Liver (tissue), 9 donors: ENCODE results near the gene ABHD17A. TPM values are rescaled to one million over a fixed set of nuclear protein-coding genes. Genes with fewer than 3 reads are reported as not detected.

ENCODE experiments used
- DNase-seq: peaks from one replicate; pipeline ENCODE4 v3.0.0-alpha.2; 2017; ENCODE audit warnings: low spot score
- H3K27ac ChIP-seq, 2 donors: one replicate each; pipeline ENCODE4 v1.7.0; 2013; ENCODE audit warnings: inconsistent platforms in 2 of 2, low read length in 2 of 2, control low read depth in 1 of 2, low read depth in 1 of 2, mild to moderate bottlenecking in 1 of 2
- H3K27me3 ChIP-seq, 4 donors: one replicate each; pipeline versions ENCODE4 v1.6.1 to v1.7.0; 2013; ENCODE audit warnings: low read length in 3 of 4, inconsistent platforms in 1 of 4, mild to moderate bottlenecking in 1 of 4, moderate library complexity in 1 of 4; ENCODE audit not compliant: control insufficient read depth in 4 of 4, insufficient read depth in 4 of 4
- H3K36me3 ChIP-seq, 4 donors: one replicate each; pipeline versions ENCODE4 v1.6.1 to v1.7.0; 2013; ENCODE audit warnings: low read length in 3 of 4, mild to moderate bottlenecking in 3 of 4, low read depth in 1 of 4, moderate library complexity in 1 of 4; ENCODE audit not compliant: control insufficient read depth in 4 of 4, insufficient read depth in 3 of 4
- H3K4me1 ChIP-seq, 4 donors: one replicate each; pipeline versions ENCODE4 v1.6.1 to v1.7.0; 2013; ENCODE audit warnings: low read length in 3 of 4, mild to moderate bottlenecking in 3 of 4, moderate library complexity in 1 of 4; ENCODE audit not compliant: control insufficient read depth in 4 of 4, insufficient read depth in 4 of 4
- H3K4me3 ChIP-seq, 3 donors: one replicate each; pipeline versions ENCODE4 v1.6.1 to v1.7.0; 2013; ENCODE audit warnings: low read length in 3 of 3, control low read depth in 1 of 3, low read depth in 1 of 3, mild to moderate bottlenecking in 1 of 3
- H3K9ac ChIP-seq, 2 donors: one replicate each; pipeline ENCODE4 v1.7.0; 2013; ENCODE audit warnings: low read length in 2 of 2, mild to moderate bottlenecking in 2 of 2, moderate library complexity in 2 of 2, control low read depth in 1 of 2, low read depth in 1 of 2
- H3K9me3 ChIP-seq, 4 donors: one replicate each; pipeline versions ENCODE4 v1.6.1 to v1.7.0; 2013; ENCODE audit warnings: low read length in 3 of 4; ENCODE audit not compliant: control insufficient read depth in 4 of 4
- ATF3 ChIP-seq: IDR thresholded peaks from 2 replicates; pipeline ENCODE4 v1.6.1; 2016; ENCODE audit warnings: antibody characterized with exemption
- GABPA ChIP-seq, 2 donors: IDR thresholded peaks in 1 of 2; conservative IDR thresholded peaks in 1 of 2; 2 replicates each; pipeline ENCODE4 v1.6.1; 2016; ENCODE audit warnings: antibody characterized with exemption in 2 of 2, mild to moderate bottlenecking in 1 of 2, moderate library complexity in 1 of 2
- HNF4A ChIP-seq, 2 donors: conservative IDR thresholded peaks; 2 replicates each; pipeline ENCODE4 v1.6.1; 2016; ENCODE audit warnings: antibody characterized with exemption in 2 of 2, mild to moderate bottlenecking in 2 of 2
- RXRA ChIP-seq, 2 donors: IDR thresholded peaks; 2 replicates each; pipeline ENCODE4 v1.6.1; 2017 to 2018; ENCODE audit warnings: antibody characterized with exemption in 2 of 2, mild to moderate bottlenecking in 1 of 2
- SP1 ChIP-seq: IDR thresholded peaks from 2 replicates; pipeline ENCODE4 v1.6.1; 2018; ENCODE audit warnings: antibody characterized with exemption, mild to moderate bottlenecking
- TAF1 ChIP-seq: conservative IDR thresholded peaks from 2 replicates; pipeline ENCODE4 v1.6.1; 2016; ENCODE audit warnings: antibody characterized with exemption, mild to moderate bottlenecking
- WGBS: extraction: QIAGEN DNeasy Blood & Tissue Kit; methylation state at CpG from one replicate; pipeline ENCODE4 v1.1.7; 2013; 5-methylcytosine and 5-hydroxymethylcytosine counted together
- polyA plus RNA-seq, 2 donors: library from polyadenylated mRNA; stranded (reverse) in 1 of 2; unstranded in 1 of 2; fragments of 200-250 nt in 1 of 2; fragments of >200 nt in 1 of 2; fragmentation: Nextera tagmentation in 1 of 2; extraction: Ambion mirVana in 1 of 2; gene quantifications; one replicate each; pipeline versions ENCODE4 v1.2.1 to v1.2.3, GENCODE V29; 2013 to 2015
- total RNA-seq, 2 donors: library from RNA; depleted of rRNA; stranded (reverse); fragments of >200 nt; gene quantifications; one replicate each; pipeline ENCODE4 v1.2.3, GENCODE V29; 2014
- TF ChIP-seq, protein P1 (sequence below): IDR thresholded peaks from 2 replicates; pipeline ENCODE4 v1.6.1; 2016; ENCODE audit warnings: antibody characterized with exemption
- TF ChIP-seq, protein P2 (sequence below): fragments of 150-350 bp; IDR thresholded peaks from 2 replicates; pipeline ENCODE4 v1.5.1; 2017; ENCODE audit warnings: improper control_type of control experiment, low read depth, low read length; ENCODE audit not compliant: missing input control
- TF ChIP-seq, protein P3 (sequence below): IDR thresholded peaks from 2 replicates; pipeline ENCODE4 v1.6.1; 2016; ENCODE audit warnings: antibody characterized with exemption, mild to moderate bottlenecking
- donor health status: healthy.
- donor health status: healthy.
- donor health status: healthy.
- donor health status: healthy.
- donor health status: healthy.

The ABHD17A gene
- total and polyA plus RNA-seq, 4 donors = 8.1 to 30.2 (median 27.0) TPM

GRCh38 chr19:1863328-1863637 is 22.0 kb downstream of the ABHD17A start, which contains the start of gene KLF16:
Gene KLF16, minus strand, starts transcription at chr19:1863579. Its CDS starts 82 bp downstream, at chr19:1863497.
- WGBS = under 1% methylated on average over 62 of the region's 63 CpGs
- TF ChIP-seq, protein P1, sequence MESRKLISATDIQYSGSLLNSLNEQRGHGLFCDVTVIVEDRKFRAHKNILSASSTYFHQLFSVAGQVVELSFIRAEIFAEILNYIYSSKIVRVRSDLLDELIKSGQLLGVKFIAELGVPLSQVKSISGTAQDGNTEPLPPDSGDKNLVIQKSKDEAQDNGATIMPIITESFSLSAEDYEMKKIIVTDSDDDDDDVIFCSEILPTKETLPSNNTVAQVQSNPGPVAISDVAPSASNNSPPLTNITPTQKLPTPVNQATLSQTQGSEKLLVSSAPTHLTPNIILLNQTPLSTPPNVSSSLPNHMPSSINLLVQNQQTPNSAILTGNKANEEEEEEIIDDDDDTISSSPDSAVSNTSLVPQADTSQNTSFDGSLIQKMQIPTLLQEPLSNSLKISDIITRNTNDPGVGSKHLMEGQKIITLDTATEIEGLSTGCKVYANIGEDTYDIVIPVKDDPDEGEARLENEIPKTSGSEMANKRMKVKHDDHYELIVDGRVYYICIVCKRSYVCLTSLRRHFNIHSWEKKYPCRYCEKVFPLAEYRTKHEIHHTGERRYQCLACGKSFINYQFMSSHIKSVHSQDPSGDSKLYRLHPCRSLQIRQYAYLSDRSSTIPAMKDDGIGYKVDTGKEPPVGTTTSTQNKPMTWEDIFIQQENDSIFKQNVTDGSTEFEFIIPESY = no peak
- TF ChIP-seq SP1 (no peak), GABPA (IDR thresholded peaks at IDR 0.05 in 1 of 2, conservative IDR thresholded peaks at IDR 0.05 in 1 of 2) (no peak), ATF3 (no peak)
- TF ChIP-seq, protein P2, sequence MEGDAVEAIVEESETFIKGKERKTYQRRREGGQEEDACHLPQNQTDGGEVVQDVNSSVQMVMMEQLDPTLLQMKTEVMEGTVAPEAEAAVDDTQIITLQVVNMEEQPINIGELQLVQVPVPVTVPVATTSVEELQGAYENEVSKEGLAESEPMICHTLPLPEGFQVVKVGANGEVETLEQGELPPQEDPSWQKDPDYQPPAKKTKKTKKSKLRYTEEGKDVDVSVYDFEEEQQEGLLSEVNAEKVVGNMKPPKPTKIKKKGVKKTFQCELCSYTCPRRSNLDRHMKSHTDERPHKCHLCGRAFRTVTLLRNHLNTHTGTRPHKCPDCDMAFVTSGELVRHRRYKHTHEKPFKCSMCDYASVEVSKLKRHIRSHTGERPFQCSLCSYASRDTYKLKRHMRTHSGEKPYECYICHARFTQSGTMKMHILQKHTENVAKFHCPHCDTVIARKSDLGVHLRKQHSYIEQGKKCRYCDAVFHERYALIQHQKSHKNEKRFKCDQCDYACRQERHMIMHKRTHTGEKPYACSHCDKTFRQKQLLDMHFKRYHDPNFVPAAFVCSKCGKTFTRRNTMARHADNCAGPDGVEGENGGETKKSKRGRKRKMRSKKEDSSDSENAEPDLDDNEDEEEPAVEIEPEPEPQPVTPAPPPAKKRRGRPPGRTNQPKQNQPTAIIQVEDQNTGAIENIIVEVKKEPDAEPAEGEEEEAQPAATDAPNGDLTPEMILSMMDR = no peak
- TF ChIP-seq, protein P3, sequence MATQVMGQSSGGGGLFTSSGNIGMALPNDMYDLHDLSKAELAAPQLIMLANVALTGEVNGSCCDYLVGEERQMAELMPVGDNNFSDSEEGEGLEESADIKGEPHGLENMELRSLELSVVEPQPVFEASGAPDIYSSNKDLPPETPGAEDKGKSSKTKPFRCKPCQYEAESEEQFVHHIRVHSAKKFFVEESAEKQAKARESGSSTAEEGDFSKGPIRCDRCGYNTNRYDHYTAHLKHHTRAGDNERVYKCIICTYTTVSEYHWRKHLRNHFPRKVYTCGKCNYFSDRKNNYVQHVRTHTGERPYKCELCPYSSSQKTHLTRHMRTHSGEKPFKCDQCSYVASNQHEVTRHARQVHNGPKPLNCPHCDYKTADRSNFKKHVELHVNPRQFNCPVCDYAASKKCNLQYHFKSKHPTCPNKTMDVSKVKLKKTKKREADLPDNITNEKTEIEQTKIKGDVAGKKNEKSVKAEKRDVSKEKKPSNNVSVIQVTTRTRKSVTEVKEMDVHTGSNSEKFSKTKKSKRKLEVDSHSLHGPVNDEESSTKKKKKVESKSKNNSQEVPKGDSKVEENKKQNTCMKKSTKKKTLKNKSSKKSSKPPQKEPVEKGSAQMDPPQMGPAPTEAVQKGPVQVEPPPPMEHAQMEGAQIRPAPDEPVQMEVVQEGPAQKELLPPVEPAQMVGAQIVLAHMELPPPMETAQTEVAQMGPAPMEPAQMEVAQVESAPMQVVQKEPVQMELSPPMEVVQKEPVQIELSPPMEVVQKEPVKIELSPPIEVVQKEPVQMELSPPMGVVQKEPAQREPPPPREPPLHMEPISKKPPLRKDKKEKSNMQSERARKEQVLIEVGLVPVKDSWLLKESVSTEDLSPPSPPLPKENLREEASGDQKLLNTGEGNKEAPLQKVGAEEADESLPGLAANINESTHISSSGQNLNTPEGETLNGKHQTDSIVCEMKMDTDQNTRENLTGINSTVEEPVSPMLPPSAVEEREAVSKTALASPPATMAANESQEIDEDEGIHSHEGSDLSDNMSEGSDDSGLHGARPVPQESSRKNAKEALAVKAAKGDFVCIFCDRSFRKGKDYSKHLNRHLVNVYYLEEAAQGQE = no peak
- Histone ChIP-seq H3K9me3 (no peaks in the 10 kb centered on the region), H3K4me1 (peaks cover 22 to 59% (median 42%) of the 10 kb centered on the region in 4 donors), H3K27ac (peak within 1 kb of the TSS; percentile 83 to 96), H3K9ac (peak within 1 kb of the TSS; percentile 32 to 81), H3K27me3 (no peaks in the 10 kb centered on the region), H3K4me3 (peak within 1 kb of the TSS; percentile 80 to 94 (median 82)), H3K36me3 (no peaks in the 10 kb centered on the region)
- no peak for DNase-seq

DNA sequence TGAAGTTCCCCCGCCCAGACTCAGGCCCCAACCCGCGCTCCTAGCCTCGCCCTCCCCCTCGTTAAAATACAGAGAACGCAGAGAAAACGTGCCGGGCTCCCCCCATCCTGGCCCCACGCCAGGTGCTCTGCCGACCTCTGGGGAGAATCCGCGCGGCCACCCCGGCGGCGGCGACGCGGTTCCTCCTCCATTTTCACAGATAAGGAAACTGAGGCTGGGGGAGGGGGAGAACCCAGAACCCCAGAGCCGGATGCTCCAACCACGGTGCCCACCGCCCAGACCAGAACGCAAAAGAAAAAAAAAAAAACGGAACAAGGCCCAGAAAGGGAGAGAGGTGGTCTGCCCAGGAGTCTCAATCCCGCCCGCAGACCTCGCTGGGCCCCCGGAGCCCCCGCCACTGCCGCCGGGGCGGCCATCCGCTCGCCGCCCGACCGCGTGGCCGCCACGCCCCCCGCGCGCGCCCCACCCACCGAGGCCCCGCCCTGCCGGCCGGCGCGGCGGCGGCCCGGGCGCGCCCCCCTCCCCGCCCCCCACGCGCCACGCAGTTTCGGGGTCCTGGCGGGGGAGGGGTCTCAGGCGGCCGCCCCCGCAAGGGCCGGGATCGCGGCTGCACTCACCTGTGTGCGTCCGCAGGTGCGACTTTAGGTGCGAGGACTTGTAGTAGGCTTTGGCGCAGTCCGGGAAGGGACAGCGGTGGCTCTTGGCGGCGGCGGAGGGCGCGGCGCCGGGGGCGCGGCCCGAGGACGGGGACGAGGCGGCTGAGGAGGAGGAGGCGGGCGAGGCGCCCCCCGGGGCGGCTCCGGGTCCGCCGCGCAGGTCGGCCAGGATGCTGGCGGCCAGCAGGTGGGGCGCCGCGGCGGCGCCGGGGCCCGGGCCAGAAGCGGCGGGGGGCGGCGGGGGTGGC is 22.6 kb downstream of the ABHD17A start:
- DNase-seq = peak; percentile 68
- H3K36me3 ChIP-seq = no peaks in the 10 kb centered on the region
- H3K27me3 ChIP-seq = no peaks in the 10 kb centered on the region
- peak overlapping the region; percentile 8 to 81 for H3K27ac ChIP-seq
- H3K9me3 ChIP-seq = no peaks in the 10 kb centered on the region
- TF ChIP-seq TAF1 (no peak), RXRA (IDR thresholded peaks at IDR 0.05) (no peak), HNF4A (conservative IDR thresholded peaks at IDR 0.05) (no peak)
- TF ChIP-seq, protein P1 = no peak
- WGBS = under 1% methylated on average over 109 of the region's 109 CpGs
- H3K4me3 ChIP-seq = peak overlapping the region; percentile 80 to 94 (median 82)
- H3K9ac ChIP-seq = no peak overlapping the region
- peaks cover 27 to 65% (median 48%) of the 10 kb centered on the region in 4 donors for H3K4me1 ChIP-seq
